ENCODE data around the gene TFF3.

DNA sequence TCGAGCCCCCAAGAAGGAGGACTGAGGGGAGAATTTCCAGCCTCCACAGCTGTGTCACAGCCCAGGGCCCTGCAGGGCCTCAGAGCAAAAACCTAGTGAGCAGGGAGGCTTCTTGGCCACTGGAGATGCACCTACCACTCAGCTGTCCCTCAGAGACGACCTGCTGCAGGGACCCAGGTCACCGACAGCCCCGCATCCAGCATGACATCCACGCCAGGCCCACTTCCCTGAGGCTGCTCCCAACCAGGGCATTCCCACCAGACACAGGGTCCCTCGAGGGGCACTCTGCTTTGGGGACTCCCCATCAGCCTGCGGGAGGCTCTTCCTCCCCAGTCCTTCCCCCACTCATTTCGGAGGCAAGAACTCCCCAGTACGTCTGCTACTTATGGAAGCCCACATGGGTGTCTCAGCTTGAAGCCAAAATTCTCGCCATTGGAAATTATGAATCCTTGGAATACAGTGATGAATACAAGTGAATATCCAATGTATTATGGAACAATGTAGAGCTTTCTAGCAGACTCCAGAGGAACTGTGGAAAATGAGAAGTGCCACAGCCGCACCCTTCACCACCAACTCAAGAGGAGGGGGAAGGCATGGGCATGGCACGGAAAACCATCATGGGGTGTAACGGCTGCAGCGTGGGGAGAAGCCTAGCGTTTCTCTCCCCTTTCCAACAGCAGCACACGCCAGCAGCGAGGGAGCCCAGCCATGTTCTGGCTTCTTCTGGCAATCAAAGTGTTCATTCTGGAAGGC lies 6.9 kb downstream of the TFF3 start:
- TF ChIP-seq HDAC2 (IDR thresholded peaks at IDR 0.05) (no peak), ZBED1 (IDR thresholded peaks at IDR 0.05; ENCODE audit: borderline replicate concordance) (no peak), REST (IDR thresholded peaks at IDR 0.05; ENCODE audit: low read depth, low read length) (no peak), RFX5 (IDR thresholded peaks at IDR 0.05; ENCODE audit: low read depth, low read length) (no peak), KDM1A (IDR thresholded peaks at IDR 0.05; ENCODE audit: borderline replicate concordance) (no peak), E2F4 (IDR thresholded peaks at IDR 0.05; ENCODE audit: low read depth, low read length) (no peak), USF1 (IDR thresholded peaks at IDR 0.05; ENCODE audit: borderline replicate concordance, extremely low read length, insufficient read depth, low read depth, low read length) (no peak), SIN3A (IDR thresholded peaks at IDR 0.05; ENCODE audit: low read depth, low read length) (no peak), ATF2 (IDR thresholded peaks at IDR 0.05; ENCODE audit: low read length) (no peak), SMC3 (IDR thresholded peaks at IDR 0.05; ENCODE audit: borderline replicate concordance, low read length) (no peak), ZZZ3 (IDR thresholded peaks at IDR 0.05; ENCODE audit: control insufficient read depth, insufficient read length, low read depth) (no peak), ESRRA (IDR thresholded peaks at IDR 0.05; ENCODE audit: low read length) (no peak)
- TF ChIP-seq, protein P1, sequence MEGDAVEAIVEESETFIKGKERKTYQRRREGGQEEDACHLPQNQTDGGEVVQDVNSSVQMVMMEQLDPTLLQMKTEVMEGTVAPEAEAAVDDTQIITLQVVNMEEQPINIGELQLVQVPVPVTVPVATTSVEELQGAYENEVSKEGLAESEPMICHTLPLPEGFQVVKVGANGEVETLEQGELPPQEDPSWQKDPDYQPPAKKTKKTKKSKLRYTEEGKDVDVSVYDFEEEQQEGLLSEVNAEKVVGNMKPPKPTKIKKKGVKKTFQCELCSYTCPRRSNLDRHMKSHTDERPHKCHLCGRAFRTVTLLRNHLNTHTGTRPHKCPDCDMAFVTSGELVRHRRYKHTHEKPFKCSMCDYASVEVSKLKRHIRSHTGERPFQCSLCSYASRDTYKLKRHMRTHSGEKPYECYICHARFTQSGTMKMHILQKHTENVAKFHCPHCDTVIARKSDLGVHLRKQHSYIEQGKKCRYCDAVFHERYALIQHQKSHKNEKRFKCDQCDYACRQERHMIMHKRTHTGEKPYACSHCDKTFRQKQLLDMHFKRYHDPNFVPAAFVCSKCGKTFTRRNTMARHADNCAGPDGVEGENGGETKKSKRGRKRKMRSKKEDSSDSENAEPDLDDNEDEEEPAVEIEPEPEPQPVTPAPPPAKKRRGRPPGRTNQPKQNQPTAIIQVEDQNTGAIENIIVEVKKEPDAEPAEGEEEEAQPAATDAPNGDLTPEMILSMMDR (IDR thresholded peaks at IDR 0.05 in 2 of 3, conservative IDR thresholded peaks at IDR 0.05 in 1 of 3; ENCODE audit: control insufficient read depth in 2 of 3, extremely low read depth in 1 of 3, insufficient read depth in 1 of 3, low read depth in 3 of 3, low read length in 3 of 3): no peak

Data from GM12878 (cell line).